HG03025 (cell line): ENCODE data around the gene PRKG2.

Experiments
- ATAC-seq: cut with Tn5 transposase; IDR thresholded peaks from one replicate; pipeline ENCODE4 v1.9.1; 2021; ENCODE audit warnings: mild to moderate bottlenecking, moderate library complexity; ENCODE audit not compliant: unreplicated experiment, low FRiP score

The PRKG2 gene

GRCh38 chr4:81049330-81049729, 165.7 kb downstream of the PRKG2 start:
- ATAC-seq = no peak

- ATAC-seq = no peak
Measured at GRCh38 chr4:81042578-81043365, 172.2 kb downstream of the PRKG2 start.

- ATAC-seq = no peak
Measured at GRCh38 chr4:81040012-81040659, 174.9 kb downstream of the PRKG2 start.

GRCh38 chr4:81039351-81039972, 175.6 kb downstream of the PRKG2 start:
- peak; percentile 63 for ATAC-seq

GRCh38 chr4:81038636-81039350, 176.2 kb downstream of the PRKG2 start:
- no peak for ATAC-seq
